ENCODE data around the gene SVIP.

SVIP gene

GRCh38 chr11:22807855-22808570 is 21.6 kb downstream of the SVIP start:
- Histone ChIP-seq H3K27ac (ENCODE audit: low read depth, low read length) (no peak overlapping the region), H3K4me2 (ENCODE audit: low read length) (peak overlapping the region; percentile 33)
- no peak for TF ChIP-seq CTCF (IDR thresholded peaks at IDR 0.05; ENCODE audit: low read depth, low read length, poor library complexity, severe bottlenecking)
- TF ChIP-seq EZH2phosphoT487 (IDR thresholded peaks at IDR 0.05; ENCODE audit: borderline replicate concordance, low read length) = no peak

GRCh38 chr11:22807391-22807790 is 22.2 kb downstream of the SVIP start:
- Histone ChIP-seq H3K9me3 (ENCODE audit: control insufficient read depth, insufficient read depth, low read length) (no peaks in the 10 kb centered on the region), H3K27me3 (ENCODE audit: control insufficient read depth, low read length) (peaks cover 4% of the 10 kb centered on the region; the same call in 1 of the 2 replicates), H3K79me2 (ENCODE audit: control insufficient read depth, low read length) (no peaks in the 10 kb centered on the region), H3K4me3 (ENCODE audit: low read length) (no peak overlapping the region), H3K27ac (ENCODE audit: low read depth, low read length) (no peak overlapping the region), H3K36me3 (ENCODE audit: control insufficient read depth, low read length) (no peaks in the 10 kb centered on the region), H3K4me2 (ENCODE audit: low read length) (no peak overlapping the region), H4K20me1 (ENCODE audit: control insufficient read depth, insufficient read depth, low read depth, low read length) (no peaks in the 10 kb centered on the region), H3K4me1 (ENCODE audit: control insufficient read depth, low read length) (peaks cover 21% of the 10 kb centered on the region), H3F3A (ENCODE audit: control insufficient read depth, insufficient read depth) (no peaks in the 10 kb centered on the region), H3K9me2 (replicated peaks; ENCODE audit: control insufficient read depth, low read length) (no peaks in the 10 kb centered on the region; the same call in 1 of the 2 replicates)
- no peak for TF ChIP-seq EZH2phosphoT487 (IDR thresholded peaks at IDR 0.05; ENCODE audit: borderline replicate concordance, low read length)
- no peak for TF ChIP-seq CTCF (IDR thresholded peaks at IDR 0.05; ENCODE audit: low read depth, low read length, poor library complexity, severe bottlenecking)

More at GRCh38 chr11:22807855-22808570, 21.6 kb downstream of the SVIP start:
- Histone ChIP-seq H3K9me3 (ENCODE audit: control insufficient read depth, insufficient read depth, low read length) (no peaks in the 10 kb centered on the region), H4K20me1 (ENCODE audit: control insufficient read depth, insufficient read depth, low read depth, low read length) (no peaks in the 10 kb centered on the region), H3F3A (ENCODE audit: control insufficient read depth, insufficient read depth) (no peaks in the 10 kb centered on the region), H3K27me3 (ENCODE audit: control insufficient read depth, low read length) (peaks cover 4% of the 10 kb centered on the region; the same call in 1 of the 2 replicates), H3K4me1 (ENCODE audit: control insufficient read depth, low read length) (peaks cover 21% of the 10 kb centered on the region), H3K36me3 (ENCODE audit: control insufficient read depth, low read length) (no peaks in the 10 kb centered on the region), H3K9me2 (replicated peaks; ENCODE audit: control insufficient read depth, low read length) (no peaks in the 10 kb centered on the region; the same call in 1 of the 2 replicates), H3K79me2 (ENCODE audit: control insufficient read depth, low read length) (no peaks in the 10 kb centered on the region), H3K4me3 (ENCODE audit: low read length) (no peak overlapping the region)

- Histone ChIP-seq H4K20me1 (ENCODE audit: control insufficient read depth, insufficient read depth, low read depth, low read length) (no peaks in the 10 kb centered on the region), H3K36me3 (ENCODE audit: control insufficient read depth, low read length) (no peaks in the 10 kb centered on the region), H3K4me1 (ENCODE audit: control insufficient read depth, low read length) (peaks cover 9% of the 10 kb centered on the region), H3K27ac (ENCODE audit: low read depth, low read length) (no peak overlapping the region), H3K27me3 (ENCODE audit: control insufficient read depth, low read length) (peaks cover 4% of the 10 kb centered on the region; the same call in 1 of the 2 replicates), H3K4me3 (ENCODE audit: low read length) (no peak overlapping the region), H3K9me3 (ENCODE audit: control insufficient read depth, insufficient read depth, low read length) (no peaks in the 10 kb centered on the region), H3F3A (ENCODE audit: control insufficient read depth, insufficient read depth) (no peaks in the 10 kb centered on the region), H3K79me2 (ENCODE audit: control insufficient read depth, low read length) (no peaks in the 10 kb centered on the region), H3K4me2 (ENCODE audit: low read length) (no peak overlapping the region), H3K9me2 (replicated peaks; ENCODE audit: control insufficient read depth, low read length) (no peaks in the 10 kb centered on the region; the same call in 1 of the 2 replicates)
- TF ChIP-seq CTCF (IDR thresholded peaks at IDR 0.05; ENCODE audit: low read depth, low read length, poor library complexity, severe bottlenecking) (no peak), EZH2phosphoT487 (IDR thresholded peaks at IDR 0.05; ENCODE audit: borderline replicate concordance, low read length) (no peak)
Observed at GRCh38 chr11:22802861-22803260, 26.7 kb downstream of the SVIP start.

Data from DOHH2 (cell line).